ENCODE data around the gene ACMSD.
"Not testable (repeated sequence)": the region's sequence is repeated elsewhere in the genome, so short reads cannot be mapped to it uniquely, and the experiment has no call there.

The ACMSD gene

DNA sequence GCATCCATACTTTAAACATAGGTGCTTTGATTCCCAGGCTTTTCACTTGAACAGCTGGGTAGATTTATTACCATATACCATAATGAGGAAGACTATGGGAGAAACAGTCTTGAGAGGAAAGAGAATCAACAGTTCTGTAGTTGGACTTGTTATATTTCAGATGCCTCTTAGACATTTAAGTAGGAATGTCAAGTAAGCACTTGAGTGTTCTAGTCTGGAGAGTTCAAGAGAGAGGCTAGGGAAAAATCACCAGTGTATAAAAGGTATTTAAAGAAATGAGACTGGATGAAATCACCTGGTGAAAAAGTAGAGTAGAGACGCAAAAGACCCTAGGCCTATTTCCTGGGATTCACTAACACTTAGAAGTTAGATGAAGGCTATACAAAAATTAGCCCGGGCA, 66.8 kb downstream of the ACMSD start:
- DNase-seq (ENCODE audit: low read depth in 1 of 2, low spot score in 1 of 2): no peak

DNA sequence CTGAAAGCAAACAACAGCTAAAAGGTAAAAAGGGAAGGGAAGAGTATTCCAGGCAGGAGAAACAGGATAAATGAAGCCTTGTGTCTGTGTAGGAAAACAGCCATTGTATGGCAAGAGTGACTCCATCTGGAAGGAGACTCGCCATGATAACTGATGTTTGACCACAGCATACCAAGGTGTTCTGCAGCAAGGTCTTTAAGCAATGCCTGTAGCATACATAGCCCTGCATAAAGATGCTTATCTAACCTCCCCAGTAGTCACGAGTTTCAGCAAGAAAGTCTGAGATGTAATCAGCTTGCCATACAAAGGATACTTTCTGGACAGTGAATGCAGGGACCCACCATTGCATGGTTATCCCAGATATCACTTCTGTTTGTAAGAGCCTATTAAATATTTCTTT, 68.3 kb downstream of the ACMSD start:
- DNase-seq (ENCODE audit: low read depth in 1 of 2, low spot score in 1 of 2): no peak

DNA sequence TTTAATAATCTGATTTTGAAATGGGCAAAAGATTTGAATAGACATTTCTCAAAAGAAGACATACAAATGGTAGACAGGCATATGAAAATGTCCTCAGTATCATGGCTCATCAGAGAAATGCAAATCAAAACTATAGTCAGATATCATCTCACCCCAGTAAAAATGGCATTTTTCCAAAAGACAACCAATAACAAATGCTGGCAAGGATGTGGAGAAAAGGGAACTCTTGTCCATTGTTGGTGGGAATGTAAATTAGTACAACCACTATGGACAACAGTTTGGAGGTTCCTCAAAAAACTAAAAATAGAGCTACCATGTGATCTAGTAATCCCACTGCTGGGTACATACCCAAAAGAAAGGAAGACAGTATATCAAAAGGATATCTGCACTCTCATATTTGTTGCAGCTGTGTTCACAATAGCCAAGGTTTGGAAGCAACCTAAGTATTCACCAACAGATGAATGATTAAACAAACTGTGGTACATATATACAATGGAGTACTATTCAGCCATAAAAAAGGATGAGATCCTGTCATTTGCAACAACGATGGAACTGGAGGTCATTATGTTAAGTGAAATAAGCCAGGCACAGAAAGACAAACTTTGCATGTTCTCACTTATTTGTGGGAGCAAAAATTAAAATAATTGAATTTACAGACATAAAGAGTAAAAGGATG, 69.2 kb downstream of the ACMSD start:
- DNase-seq (ENCODE audit: low read depth in 1 of 2, low spot score in 1 of 2): not testable (repeated sequence)

DNA sequence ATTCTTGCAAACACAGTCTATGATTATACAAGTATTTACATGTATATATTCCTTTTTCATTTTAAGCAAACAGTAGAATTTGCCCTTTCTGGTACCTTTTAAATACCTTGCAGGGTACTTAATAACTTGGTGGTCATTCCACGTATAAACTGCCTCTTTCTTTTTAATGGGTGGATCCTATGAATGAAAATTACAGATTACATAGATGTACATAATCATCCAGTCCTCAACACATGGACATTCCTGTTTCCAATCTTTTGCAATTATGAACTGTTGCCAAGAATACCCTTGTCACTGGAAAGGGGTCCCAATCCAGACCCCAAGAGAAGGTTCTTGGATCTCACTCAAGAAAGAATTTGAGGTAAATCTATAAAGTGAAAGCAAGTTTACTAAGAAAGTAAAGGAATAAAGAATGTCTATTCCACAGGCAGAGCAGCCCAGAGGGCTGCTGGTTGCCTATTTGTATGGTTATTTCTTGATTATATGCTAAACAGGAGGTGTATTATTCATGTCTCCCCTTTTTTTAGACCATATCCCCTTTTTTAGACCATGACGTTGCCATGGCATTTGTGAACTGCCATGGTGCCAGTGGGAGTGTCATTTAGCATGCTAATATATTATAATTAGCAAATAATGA, 72.5 kb downstream of the ACMSD start:
- no peak for DNase-seq (ENCODE audit: low read depth in 1 of 2, low spot score in 1 of 2)

DNA sequence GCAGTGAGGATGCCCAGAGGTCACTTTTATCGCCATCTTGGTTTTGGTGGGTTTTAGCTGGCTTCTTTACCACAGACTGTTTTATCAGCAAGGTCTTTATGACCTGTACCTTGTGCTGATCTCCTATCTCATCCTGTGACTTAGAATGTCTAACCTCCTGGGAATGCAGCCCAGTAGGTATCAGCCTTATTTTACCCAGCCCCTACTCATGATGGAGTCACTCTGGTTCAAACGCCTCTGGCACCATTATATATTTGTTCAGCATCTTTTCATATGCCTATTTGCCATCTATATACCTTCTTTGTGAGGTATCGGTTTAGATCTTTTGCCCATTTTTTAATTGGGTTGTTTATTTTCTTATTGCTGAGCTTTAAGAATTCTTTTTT, 73.0 kb downstream of the ACMSD start:
- DNase-seq (ENCODE audit: low read depth in 1 of 2, low spot score in 1 of 2): no peak

DNA sequence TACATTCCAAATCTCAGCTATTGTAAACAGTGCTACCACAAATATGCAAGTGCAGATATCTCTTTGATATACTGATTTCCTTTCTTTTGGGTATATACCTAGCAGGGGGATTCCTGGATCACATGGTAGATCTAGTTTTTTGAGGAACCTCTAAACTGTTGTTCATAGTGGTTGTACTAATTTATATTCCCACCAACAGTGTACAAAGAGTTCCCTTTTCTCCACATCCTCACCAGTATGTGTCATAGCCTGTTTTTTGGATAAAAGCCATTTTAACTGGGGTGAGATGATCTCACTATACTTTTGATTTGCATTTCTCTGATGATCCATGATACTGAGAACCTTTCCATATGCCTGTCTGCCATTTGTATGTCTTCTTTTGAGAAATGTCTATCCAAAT, 73.9 kb downstream of the ACMSD start:
- DNase-seq (ENCODE audit: low read depth in 1 of 2, low spot score in 1 of 2): no peak

DNA sequence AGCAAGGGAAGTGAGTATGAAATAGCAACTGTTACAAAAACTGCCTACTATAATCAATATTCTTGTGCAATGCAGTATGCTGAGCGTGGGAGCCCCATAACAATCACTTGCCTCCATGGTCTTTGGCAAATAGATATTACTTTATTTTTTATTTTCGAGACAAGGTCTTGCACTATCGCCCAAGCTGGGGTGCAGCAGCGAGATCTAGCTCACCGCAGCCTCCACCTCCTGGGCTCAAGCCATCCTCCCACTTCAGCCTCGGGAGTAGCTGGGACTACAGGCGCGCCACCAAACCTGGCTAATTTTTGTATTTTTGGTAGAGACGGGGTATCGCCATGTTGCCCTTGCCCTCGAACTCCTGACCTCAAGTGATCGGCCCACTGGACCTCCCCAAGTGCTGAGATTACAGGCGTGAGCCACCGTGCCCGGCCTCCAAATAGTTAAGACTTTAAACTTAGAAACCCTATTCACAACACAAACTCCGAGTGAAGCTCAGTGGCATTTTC, 79.0 kb downstream of the ACMSD start:
- no peak for DNase-seq (ENCODE audit: low read depth in 1 of 2, low spot score in 1 of 2)

DNA sequence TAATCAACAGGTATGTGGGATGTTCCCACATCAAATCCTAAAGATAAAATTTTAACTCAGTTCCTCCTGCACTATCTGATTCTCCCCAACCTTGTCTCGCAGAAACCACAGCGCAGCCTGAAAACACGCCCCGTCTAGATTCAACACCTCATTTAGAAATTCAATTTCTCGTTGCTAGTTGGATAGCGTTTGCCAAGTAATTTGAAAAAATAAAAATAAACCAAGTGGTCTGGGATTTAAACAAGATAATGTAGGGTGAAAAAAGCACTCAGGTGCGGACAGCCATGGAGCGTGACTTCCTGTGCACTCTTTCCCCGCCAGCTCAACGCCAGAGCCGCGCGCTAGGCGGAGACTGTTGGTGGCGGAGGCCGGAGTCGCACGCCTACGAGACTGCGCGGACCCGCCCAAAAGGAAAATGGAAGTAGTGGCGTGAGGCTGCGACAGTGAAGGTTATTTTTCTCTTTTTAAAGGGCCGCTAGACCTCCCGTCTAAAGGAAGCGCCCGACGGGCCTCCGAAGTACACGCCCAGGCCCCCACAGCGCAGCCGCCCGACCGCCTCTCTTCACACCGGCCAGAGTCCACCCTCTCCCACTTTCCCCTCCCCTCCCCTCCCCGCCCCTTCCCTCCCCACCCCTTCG, 79.6 kb downstream of the ACMSD start:
- peak; percentile 74 to 79 for DNase-seq (ENCODE audit: low read depth in 1 of 2, low spot score in 1 of 2)

DNA sequence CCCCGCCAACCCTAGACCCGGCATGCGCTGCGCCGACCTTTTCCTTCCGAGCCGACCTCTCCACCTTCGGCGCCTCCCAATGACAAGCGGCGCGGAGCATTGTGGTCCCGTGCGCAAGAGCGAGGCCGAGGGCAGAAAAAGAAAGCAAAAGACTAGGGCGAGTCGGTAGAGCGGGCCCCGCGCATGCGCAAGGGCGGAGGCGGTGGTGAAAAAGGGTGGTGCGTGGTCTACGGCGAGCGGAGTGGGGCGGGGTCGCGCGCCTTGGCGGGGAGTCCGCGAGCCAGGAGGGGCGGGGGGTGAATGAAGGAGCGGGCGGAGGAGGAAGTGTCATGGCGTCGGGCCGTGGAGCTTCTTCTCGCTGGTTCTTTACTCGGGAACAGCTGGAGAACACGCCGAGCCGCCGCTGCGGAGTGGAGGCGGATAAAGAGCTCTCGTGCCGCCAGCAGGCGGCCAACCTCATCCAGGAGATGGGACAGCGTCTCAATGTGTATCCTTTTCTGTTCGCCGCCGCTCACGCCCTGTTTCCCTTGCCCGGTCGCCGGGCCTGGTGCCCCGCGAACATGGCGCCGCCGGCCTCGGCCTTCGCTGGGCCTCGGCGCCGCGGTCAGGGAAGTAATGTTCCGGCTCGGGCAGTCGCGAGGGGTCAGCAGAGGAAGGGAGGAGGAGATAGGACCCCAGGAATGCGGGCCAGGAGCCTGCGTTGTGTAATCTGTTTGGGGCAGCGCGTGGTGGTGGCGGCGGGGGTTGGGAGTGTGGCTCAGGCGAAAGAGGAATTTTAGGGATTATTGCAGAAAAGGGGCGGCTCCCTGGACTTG, 80.3 kb downstream of the ACMSD start, which contains the start of gene CCNT2:
Gene CCNT2 (plus strand): TSS at position 297 of the 815 bp plus-strand sequence. CDS start 33 bp downstream, at position 330.
- DNase-seq (ENCODE audit: low read depth in 1 of 2, low spot score in 1 of 2): peak; percentile 98 to 100

DNA sequence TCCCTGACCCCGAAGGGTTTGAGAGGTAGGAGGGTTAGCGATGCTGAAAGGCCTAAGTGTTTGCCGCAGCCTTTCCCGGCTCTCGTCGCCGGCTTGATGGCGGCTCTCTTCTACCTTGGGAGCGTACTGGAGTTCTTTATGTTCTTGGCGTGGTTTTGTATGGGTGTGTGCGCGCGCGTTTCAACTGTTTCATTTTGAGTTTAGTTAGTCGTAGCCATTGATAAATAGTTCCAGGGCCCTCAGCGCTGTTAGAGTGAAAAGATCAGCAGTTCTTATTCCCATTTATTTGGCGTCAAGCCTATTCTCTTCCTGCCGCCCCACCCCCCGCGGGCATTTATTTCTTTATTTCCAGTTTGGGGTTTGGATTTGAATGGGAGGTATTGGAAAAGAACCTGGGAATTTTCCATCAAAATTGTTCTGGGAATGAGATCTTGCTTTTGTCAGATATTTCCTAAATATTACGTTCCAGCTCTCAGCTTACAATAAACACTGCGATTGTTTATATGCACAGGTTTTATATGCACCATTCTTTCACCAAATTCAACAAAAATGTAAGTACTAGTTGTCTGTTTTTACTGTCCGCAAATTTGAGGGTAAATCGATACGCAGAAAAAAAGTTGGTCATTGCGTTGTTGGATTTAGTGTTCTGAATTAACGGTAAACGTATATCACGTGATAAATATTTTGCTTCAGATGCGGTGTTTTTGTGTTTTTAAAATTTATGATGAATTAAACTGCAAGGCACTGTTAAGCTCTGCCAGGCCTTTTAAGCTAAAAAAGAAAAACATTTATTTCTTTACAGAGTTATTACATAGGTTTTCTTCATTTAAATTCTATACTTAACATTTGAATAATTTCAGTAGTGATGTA, 81.2 kb downstream of the ACMSD start:
- peak in 1 of 2 donors; percentile 9 for DNase-seq (ENCODE audit: low read depth in 1 of 2, low spot score in 1 of 2)

DNA sequence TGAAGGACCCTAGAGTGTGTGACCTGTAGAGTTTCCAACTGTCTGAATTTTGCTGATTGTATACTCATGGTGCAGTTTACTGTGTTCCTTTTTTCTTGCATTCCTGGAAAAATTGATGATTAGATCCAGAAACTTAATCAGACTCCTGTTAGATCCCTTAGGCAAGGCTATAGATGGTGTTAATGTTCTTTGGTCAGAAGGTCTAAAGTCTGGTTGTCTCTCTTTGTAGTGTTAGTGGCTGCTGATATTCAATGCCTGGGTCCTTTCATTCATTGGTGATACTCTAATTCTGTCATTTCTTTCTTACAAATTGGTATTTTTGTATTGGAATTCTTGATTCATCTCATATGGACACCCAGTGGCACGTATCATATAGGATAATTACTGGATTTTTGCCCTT, 86.5 kb downstream of the ACMSD start:
- no peak for DNase-seq (ENCODE audit: low read depth in 1 of 2, low spot score in 1 of 2)

DNA sequence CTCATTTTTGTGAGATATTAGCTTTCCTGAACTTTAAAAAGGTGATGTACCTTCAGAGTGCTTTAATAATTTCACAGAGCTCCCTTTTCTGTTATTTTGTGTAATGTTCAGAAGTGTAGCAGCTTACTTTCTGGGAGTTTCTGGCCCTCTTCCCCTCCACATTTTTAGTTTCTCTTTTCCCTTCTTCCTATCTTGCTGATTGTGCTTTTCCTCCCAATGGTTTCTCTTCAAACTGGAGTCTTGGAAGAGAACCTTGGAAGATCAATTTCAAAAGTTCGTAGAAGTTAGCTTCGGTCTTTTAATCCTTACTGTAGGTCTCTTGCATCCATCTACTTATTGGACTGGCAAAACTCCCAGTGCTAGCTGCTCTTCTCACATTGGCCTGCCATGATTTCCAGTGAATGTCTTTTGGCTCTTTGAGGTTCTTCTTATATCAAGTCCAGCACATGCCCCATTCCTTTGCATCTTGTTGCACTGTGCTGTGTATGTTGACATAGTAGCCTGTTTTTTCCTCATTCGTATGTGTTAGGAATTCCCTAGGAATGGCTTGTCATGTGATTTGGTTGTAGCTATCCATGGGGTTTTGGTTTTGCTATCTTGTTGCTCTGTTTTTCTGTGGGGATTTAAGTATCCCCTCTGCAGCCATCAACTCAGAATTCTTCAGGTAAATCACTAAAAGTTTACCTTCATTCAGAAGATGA, 88.0 kb downstream of the ACMSD start:
- DNase-seq (ENCODE audit: low read depth in 1 of 2, low spot score in 1 of 2): no peak

DNA sequence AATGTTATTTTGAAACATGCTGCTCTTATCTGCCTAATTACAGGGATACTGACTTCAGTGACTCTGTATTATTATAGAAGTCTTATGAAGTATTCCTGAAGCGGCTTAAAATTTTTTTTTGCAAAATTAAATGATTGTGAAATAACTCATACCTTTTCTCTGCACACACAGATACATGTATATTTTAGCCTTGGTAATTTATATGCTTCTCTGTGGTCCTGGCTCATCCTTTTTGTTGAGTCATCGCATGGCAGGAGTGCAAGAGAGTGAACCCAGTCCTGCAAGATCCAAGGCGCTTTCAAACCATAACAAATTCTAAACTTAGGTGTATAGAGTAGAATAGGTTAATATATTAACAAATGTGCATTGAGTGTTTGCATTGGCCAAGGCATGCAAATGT, 88.8 kb downstream of the ACMSD start:
- DNase-seq (ENCODE audit: low read depth in 1 of 2, low spot score in 1 of 2): no peak

DNA sequence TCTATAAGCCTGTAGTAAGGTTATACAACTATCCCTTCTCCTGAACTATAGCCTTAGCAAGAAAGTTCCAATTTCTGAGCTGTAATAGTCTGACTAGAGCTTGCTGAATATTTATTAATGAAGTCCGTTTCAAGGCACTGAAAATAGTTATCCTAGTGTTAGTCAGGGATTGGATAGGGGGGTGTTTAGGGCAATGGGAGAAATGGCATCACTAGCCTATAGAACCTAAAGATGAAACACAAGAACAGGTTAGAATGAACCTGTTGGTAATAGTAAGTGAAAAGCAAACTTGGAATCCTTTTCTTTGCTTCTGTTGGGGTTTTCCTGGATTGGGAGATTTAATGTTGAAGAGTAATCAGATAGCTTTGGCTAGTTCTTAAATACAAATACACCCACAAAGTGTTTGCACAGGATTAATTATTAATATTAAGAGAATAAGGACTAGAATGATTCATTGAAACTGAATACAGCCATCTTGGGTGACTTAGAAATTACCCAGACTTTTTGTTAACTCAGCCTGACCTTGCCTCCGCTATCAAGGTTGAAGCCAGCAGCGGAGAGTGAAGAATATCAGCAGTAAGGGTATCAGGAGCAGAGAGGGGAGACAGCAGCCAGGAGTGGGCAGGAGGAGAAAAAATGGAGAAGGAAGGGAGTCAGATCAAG, 94.6 kb downstream of the ACMSD start:
- DNase-seq (ENCODE audit: low read depth in 1 of 2, low spot score in 1 of 2): no peak

DNA sequence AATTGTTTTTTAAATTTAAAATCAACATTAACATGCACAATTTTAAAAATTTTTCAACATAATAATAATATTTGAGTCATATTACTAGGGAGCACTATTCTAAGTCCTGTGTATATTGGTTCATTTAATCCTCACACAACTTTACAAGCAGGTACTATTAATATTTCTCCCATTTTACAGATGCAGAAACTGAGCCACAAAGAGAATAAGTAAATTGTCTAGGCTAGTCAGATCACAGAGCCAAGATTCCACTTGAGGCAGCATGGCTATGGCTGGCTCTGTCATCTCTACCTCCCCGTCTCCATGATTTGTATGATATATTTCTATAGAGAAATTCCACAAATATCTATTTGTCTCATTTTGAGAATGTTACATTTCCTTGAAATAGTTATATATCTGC, 95.3 kb downstream of the ACMSD start:
- DNase-seq (ENCODE audit: low read depth in 1 of 2, low spot score in 1 of 2): no peak

DNA sequence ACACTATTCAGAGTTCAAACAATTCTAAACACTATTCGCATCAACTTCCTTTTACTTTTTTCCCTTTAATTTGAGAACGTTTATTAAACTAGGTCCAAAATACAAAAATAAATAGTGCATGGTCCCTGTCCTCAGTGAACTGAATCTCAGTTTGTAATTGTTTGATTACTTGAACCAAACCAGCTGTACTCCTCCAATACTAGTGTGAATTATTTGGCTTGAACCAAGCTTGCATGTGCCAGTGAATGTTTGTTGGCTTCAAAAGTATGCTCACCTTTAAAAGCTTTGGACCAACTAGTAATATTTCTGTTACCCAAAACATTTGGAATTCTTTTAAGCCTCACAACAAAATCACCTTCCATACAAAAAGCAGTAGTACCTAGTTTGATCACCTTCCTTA, 95.7 kb downstream of the ACMSD start:
- DNase-seq (ENCODE audit: low read depth in 1 of 2, low spot score in 1 of 2): no peak

DNA sequence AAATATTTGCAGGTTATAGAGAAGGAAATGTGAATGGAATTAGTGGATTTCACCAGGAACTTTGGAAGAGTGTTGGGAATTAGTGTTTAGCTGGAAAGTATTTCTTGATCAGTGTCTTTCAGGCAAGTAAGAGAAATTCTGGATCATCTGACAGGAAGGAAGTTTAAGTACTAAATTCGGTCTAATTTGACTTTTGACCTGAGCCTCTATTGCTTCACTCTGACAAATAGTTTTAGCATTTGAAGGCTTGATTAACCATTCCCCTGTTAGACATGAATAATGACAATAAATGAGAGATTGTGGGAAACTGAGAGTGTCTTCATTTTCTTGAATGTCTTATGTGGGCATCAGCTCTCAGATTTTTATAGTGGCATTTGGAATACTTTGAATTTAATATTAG, 96.2 kb downstream of the ACMSD start:
- no peak for DNase-seq (ENCODE audit: low read depth in 1 of 2, low spot score in 1 of 2)

DNA sequence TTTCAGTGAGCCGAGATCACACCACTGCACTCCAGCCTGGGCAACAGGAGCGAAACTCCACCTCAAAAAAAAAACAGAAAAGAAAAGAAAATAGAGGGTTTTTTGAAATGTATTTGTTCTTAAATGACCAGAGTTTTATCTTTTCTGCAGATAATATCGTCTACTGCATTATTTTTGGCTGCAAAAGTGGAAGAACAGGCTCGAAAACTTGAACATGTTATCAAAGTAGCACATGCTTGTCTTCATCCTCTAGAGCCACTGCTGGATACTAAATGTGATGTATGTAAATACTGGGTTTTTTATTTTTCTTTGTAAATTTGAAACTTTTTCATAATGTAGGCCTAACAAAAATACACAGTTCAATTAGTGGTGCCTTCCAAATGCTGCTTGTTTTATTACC, 98.3 kb downstream of the ACMSD start:
- no peak for DNase-seq (ENCODE audit: low read depth in 1 of 2, low spot score in 1 of 2)

DNA sequence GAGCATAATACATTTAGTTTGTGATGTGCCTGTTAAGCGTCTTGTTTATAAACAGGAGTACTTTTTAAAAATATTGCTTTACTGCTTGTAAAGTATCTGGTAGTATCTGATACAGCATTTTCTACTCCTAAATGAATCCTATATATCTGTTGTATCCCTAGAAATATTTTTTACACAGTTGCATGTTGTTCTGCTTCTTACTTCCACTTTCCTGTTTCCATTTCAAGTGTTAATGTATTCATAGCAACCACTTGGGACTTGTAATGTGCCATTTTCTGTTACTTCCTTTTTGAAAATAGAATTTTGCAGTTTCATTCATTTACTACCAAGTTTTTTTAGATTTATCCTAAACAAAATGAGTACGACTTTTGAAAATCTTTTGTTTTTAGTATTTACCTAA, 105.1 kb downstream of the ACMSD start:
- DNase-seq (ENCODE audit: low read depth in 1 of 2, low spot score in 1 of 2): no peak

All from activated T-helper 1 cell treated with anti-CD3 and anti-CD28 coated beads, Interleukin-2, amount 50 U/mL, for 16 hours (primary cell).